Activated CD4-positive, CD25-positive, alpha-beta regulatory T cell treated with anti-CD3 and anti-CD28 coated beads, Interleukin-2, amount 50 U/mL, for 72 hours (primary cell): Measurements from ENCODE around the gene SLC25A42.
"Not testable (repeated sequence)": the region's sequence is repeated elsewhere in the genome, so short reads cannot be mapped to it uniquely, and the experiment has no call there.

ENCODE experiments used
- DNase-seq: peaks from one replicate; pipeline ENCODE4 v3.0.0; 2021

Gene SLC25A42, protein sequence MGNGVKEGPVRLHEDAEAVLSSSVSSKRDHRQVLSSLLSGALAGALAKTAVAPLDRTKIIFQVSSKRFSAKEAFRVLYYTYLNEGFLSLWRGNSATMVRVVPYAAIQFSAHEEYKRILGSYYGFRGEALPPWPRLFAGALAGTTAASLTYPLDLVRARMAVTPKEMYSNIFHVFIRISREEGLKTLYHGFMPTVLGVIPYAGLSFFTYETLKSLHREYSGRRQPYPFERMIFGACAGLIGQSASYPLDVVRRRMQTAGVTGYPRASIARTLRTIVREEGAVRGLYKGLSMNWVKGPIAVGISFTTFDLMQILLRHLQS

DNA sequence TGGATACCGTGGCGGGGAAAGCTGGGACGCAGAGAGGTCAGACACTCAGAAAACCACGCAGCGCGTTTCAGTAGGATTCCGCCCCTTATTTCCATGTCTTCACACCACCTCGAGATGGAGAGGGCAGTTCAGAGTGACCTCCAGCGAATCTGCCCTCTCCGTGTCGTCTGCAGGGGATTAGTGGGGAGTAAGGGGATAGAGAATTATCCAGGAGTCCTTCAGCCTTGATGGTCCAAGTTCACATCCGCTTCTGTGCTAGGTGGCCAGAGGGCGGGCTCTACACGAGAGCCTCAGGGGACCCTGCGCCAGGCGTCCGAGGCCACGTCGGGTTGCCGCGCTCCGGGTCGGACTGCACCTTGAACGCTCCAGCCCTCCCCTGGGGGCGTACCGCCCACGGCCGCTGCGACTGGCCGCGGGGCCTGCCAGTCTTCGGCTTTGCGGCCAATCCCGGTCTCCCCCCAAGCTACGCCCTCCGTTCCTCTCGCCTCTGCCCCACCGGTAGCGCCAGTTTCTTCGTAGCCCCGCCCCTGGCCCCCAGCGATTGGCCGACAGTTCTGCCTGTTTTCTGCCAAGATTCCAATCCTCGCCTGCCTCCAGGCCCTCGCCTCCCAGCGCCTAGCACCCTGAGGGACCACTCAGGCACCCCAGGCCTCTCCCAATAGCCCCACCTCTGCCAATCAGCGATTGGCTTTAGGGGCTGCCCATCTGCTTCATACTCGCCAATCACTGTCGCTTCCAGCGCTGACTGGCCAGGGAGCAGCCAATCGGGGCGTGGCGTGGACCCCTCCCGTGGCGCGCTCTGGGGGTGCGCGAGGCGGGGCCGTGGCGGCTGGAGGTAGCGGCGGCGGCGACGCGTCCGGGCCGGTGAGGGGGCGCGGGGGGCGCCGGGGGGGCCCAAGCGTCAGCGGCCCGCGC is at the start of gene SLC25A42:
SLC25A42 (plus strand) TSS at position 812 of the 915 bp plus-strand sequence. CDS start 32,131 bp downstream, outside the sequence.
- DNase-seq: peak; percentile 98

DNA sequence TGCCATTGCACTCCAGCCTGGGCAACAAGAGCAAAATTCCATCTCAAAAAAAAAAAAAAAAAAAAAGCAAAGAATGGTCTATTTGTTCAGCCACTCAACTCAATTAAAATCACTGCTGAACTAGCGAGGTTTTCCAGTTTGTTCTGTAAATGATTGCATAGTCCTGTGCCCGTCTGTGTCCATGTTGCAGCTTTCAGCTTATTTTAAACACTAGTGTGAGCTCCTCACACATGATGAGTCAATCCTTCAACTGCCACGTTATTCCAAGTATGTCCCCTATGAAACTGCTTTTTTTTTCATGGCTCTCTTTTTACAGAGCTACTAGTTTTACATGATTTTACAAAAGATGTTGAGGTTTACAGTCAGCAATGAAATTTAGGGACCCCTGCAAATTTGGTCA is 42.7 kb upstream of the SLC25A42 start:
- DNase-seq: no peak

DNA sequence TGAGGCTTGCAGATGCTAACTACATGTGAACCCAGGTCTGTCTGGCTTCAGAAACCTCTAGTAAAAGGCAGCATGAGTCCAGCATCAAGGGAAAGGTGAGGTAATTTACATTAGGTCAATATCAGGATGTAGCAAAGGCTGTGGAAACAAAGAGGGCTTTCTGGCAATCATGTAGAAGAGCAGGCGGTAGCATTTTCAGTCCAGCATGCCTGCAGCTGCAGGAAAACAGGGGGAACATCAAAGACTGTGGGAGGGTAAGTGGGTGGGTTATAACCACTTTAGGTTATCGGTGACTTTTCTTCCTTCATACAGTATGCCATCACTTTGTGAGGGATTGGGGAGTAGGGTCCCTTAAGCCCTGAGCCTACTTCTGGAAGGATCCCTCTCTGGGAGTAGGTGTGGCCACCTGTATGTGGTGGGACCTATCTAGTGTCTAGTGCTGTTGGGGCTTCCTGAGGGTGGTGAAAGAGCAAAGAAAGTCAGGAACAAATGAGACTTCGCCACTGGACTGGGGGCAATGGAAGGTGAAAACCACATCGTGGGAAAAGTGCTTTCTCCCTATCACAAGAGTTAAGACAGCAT is 41.3 kb upstream of the SLC25A42 start:
- DNase-seq: no peak

DNA sequence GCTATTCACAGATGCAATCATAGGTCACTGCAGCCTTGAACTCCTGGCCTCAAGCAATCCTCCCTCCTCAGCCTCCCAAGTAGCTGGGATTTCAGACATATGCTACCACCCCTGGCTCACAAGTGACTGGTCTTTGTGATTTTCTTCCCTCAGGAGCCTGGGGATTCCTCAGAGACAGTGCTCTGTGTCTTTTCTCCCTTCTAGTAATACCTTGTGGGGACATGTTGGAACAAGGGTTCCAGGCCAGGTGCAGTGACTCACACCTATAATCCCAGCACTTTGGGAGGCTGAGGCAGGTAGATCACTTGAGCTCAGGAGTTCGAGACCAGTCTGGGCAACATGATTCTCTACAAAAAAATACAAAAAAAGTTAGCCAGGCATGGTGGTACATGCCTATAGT is 40.4 kb upstream of the SLC25A42 start:
- not testable (repeated sequence) for DNase-seq

DNA sequence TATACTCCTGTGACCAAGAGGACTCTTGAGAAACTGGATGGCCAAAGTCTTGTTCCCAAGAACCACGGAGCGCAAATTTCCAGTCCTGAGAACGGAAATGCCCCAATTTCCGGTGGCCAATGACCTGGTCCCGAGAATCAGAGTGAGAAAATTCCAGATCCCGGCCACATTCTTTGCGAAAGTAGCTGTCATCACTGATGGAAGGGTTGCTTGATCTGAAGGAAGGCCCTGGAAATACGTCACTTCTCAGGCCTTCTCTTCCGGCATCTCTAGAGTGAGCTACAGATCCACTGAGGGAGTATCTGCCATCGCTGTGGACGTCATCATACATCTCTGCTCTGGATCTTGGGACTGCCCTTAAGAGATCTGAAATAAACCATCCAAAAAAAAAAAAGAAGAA is 37.9 kb upstream of the SLC25A42 start:
- no peak for DNase-seq

DNA sequence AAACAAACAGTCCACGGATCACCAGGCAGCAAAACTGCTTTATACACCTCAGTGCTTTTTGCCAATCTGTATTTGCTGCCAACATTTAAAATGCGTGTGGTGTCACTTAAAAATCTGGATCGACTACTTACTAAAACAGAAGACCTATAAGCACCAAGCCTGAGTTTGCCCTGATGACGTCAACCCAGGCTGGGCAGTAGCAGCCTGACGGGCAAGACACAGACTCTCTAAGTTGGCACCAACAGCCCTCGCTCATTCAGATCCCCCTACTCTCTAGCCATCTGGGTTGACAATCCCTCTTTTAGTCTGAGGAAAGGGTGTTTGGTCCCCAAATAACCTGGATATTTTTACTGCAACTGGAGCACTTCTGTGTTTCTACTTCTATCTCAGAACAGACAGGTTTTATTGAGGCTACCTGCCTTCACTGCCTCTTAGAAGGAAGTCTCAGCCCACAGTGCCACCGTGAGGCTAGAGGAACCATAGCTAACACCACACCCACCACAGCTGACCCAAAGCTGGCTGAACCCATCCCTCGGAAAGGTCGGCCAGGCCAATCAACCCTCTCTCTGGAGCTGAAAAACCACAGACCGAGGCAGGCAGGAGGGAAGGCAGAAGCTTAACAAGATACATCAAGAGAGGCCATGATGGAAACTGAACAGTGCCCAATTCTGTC is 37.4 kb upstream of the SLC25A42 start:
- DNase-seq: no peak

DNA sequence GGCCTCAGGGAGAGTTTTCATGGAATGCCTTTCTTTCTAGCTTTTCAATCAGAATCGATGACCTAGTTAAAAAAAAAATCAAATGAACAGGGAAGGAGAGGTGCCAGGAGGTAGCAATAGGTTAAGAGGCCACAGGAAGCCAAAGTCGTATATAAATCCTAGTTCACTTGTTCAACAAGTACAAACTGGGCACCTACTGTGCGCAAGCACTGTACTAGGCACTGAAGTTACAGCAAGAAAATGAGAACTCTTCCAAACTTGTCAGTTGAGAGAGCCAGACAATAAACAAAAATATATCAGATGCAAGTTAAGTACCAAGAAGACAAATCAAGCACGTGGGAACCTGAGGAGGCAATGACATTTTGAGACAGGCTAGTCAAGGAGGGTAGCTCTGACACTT is 36.6 kb upstream of the SLC25A42 start:
- DNase-seq: no peak

DNA sequence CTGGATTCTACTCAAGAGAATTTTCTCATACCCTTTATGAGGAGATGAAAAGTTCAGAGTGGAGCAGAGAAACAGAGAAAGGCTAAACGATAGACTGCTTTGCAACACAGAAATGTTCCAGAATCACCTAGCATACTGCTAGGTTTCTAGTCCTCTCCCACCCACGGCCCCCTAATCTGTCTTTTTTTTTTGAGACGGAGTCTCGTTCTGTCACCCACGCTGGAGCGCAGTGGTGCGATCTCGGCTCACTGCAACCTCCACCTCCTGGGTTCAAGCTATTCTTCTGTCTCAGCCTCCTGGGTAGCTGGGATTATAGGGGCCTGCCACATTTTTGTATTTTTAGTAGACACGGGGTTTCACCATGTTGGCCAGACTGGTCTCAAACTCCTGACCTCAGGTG is 35.3 kb upstream of the SLC25A42 start:
- no peak for DNase-seq

DNA sequence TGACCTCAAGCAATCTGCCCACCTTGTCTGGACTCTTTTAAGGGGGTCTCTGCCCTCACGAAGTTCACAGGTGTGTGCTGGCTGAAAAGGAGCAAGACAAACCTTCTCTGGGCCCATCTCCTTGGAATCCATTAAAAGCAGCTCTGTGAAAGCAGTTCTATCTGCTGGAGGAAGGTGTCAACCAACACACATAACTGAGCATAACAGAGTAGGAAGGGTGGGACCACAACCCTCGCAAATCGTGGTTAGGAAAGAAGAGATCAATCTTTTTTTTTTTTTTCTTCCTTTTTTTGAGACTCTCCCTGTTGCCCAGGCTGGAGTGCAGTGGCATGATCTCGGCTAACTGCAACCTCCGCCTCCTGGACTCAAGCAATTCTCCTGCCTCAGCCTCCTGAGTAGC is 31.9 kb upstream of the SLC25A42 start:
- no peak for DNase-seq

DNA sequence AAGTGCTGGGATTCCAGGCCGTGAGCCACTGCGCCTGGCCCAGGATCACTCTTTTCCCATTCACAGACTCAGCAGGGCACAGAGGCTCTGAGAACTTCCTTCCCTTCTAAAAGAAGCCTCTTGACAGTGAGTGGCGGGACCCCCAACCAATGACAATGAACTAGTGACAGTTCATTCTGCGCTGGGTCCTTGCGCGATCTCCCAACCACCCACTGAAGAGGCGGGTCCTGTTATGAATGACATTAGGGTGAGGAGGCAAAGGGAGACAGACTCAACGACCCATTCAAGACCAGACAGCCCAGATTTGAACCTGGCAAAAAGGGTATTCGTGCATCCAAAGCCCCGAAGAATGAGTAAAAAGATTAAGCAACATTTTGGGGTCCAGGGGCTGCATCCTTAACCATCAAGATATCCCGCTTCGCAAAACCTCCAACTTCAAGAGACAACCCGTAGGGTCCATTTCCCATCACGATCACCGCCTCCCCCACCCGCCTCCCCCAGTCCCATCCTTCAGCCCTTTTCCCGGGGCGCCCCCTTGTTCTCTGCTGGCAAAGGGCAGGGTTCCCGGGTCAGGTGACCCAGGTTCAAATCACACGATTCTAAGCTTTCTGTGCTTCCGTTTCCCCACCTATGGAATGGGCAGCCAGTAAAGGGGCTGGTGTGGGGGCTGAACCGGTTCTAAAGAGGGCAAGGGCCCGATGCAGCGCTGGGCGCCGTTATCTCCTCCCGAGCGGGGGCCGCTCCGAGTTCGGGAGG is 31.2 kb upstream of the SLC25A42 start:
- DNase-seq: peak; percentile 54

DNA sequence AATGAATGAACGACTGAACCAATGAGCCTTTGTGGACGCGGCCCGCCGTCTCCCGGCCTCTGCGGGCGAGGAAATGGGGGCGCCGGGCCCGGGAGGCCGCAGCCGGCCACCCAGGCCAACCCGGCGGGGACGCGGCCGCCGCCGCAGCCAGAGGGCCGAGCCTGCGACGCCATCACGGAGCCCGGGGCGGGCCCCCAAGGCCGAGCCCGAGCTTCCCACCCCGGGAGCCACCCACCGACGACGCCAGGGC is 30.7 kb upstream of the SLC25A42 start:
- DNase-seq: no peak

DNA sequence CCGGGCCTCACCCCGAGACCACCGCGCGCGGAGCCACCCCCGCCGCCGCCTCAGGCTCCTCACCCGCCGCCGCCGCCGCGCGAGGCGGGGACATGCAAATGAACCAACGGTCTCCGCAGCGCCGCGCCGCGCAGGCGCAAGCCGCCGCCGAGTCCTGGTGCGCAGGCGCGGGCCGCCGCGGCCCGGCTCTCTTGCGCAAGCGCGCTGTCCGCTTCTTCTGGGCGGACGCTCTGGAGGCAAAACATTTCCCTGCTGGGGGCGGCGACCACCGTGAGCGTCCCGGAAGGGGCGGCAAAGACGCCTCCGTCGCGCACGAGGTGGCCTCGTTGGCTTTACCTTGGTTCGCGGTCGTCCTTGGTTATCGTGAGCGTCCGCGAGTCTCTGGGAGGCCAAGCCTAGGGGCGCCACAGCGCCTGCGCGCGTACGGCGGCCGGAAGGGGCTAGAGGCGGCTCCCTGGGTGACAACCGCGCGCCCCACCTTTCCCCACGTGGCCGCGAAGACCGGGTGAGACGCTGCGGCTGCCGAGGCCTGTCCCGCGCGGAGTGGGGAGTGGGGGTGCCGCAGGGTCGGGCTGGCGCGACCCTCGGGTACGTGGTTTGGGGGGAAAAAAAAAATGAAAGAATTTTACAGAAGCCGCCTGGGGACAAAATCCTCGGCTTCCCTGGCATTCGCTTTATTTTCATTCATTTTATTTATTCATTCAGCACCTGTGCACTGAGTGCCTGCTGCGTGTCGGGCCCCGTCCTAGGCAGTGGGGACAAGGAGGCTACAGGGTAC is 30.2 kb upstream of the SLC25A42 start, which contains the start of the genes ARMC6 and SUGP2:
ARMC6 (plus strand) TSS at position 178 of the 778 bp plus-strand sequence. CDS start 607 bp downstream, outside the sequence.
SUGP2 (minus strand) TSS at position 92 of the 778 bp plus-strand sequence. CDS start 2,446 bp downstream, outside the sequence.
- peak; percentile 89 for DNase-seq

DNA sequence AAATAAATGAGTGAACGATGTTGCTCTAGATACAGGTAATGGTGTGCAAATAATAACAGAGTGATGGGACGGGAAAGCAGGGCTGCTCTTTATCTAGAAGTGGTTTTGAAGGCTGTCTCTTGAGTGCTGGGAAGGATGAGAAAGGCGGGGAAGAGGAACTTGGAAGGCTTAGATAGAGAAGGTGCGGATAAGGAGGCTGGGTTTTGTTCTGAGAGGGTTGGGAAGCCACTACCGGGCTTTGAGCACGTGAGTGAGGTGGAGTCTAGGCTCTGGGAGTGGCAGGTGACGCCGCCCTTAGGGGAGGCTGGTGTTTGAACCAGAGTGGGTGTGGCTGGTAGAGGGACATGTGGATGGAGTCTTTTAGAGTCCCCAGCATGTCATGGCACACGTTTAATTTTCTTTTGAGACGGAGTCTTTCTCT is 29.6 kb upstream of the SLC25A42 start:
- DNase-seq: peak; percentile 68

DNA sequence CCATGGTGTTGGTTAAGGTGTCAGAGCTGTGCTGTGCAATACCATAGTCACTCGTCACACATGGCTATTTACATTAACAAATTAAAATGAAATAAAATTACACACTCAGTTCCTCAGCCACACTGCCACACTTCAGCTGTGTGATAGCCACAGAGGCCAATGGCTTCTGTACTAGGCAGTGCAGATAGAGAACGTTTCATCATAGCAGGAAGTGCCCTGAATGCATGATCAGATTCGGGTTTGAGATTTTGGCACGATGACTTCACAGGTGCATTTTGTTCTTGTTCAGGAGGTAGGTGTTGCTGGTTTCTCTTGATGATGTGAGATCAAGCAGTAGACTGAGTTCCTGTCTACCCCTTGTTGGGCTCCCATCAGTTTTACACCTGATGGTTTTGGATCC is 23.9 kb upstream of the SLC25A42 start:
- DNase-seq: no peak

DNA sequence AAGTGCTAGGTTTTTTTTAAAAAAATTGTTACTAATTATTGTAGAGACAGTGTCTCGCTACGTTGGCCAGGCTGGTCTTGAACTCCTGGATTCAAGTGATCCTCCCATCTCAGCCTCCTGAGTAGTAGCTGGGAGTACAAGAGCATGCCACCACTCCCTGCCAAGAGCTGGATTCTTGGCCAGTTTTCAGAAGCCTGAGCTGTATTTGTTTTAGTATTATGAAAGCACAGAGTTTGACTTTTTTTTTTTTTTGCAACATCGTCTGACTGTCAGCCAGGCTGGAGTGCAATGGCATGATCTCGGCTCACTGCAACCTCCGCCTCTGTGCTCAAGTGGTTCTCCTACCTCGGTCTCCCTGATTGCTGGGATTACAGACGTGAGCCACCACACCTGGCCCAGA is 23.4 kb upstream of the SLC25A42 start:
- no peak for DNase-seq

DNA sequence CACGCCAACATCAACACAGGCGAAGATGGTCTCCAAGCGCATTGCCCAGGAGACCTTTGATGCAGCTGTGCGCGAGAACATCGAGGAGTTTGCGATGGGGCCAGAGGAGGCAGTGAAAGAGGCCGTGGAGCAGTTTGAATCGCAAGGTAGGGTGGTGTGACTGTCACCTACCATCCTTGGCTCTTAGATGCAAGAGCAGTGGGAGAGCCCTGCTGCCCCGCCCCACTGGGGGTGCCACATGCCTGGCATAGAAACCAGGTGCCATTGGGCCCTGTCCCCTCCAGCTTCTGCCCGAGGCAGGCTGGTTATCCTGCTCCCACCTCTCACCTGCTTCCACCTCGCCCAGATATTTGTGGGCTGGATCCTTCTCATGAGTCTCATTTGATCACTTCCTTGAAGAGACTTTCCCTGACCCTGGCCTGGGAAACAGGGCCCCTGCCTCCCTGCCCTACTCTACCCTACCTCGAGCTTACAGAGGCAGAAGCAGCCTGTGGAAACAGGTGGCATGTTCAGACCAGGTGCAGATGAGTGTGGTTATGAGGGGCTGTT is 21.0 kb upstream of the SLC25A42 start:
- DNase-seq: no peak

DNA sequence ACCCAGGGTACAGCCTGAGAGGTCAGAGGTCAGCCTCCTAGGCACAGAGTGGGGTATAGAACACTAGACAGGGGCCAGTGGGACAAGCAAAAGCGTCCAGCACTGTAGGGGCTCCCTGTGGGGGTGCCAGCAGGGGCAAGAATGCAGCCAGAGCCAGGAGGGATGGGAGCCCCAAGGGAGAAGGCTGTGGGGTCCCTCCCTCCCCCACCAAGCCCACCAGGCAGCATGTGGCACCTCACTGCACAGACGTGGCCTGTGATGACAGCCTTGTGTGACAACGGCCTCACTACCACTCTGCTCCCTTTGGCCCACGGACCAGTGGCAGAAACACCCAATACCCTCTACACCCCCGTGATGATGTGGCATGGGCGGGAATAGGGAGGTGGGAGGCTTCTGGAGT is 20.3 kb upstream of the SLC25A42 start:
- DNase-seq: no peak

DNA sequence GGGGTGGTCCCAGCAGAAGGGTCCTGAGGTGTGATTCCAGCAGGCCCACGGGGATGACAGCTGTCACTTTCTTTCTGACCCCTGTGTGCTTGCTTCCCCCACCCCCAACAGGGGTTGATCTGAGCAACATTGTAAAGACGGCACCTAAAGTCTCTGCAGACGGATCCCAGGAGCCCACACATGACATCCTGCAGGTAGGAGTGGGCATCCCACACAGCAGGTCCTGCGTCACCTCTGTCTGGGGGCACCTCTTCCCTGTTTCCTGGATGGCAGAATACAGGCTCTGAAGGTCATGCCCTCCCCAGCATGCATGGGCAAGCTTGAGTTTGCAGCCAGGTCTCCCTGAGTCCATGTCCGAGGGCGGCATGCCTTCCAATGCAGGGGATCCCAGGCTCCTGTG is 19.9 kb upstream of the SLC25A42 start:
- no peak for DNase-seq

DNA sequence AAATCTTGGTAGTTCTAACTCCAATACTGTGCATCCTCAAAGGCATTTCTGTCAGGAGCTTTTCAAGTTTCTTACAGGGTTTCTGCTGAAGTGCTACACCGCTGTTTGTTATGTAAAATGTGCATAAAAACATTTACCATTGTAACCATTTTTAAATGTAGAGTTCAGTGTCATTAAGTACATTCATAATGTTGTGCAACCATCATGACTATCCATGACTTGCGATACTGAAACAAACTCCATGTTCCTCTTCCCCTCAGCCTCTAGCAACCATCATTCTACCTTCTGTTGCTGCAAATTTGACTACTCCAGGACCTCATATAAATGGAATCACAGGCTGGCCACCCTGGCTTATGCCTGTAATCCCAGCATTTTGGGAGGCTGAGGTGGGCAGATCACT is 14.4 kb upstream of the SLC25A42 start:
- no peak for DNase-seq

DNA sequence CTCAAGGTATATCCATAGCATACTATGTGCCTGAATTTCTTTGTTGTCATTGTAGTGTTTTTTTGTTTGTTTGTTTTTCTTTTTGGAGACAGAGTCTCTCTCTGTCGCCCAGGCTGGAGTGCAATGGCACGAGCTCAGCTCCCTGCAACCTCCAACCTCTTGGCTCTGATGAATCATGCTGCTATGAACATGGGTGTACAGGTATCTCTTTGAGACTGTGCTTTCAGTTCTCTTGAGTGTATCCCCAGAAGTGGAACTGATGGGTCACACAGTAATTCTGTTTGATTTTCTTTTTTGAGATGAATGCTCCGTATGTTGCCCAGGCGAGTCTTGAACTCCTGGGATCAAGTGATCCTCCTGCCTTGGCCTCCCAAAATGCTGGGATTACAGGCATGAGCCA is 13.7 kb upstream of the SLC25A42 start:
- DNase-seq: no peak

DNA sequence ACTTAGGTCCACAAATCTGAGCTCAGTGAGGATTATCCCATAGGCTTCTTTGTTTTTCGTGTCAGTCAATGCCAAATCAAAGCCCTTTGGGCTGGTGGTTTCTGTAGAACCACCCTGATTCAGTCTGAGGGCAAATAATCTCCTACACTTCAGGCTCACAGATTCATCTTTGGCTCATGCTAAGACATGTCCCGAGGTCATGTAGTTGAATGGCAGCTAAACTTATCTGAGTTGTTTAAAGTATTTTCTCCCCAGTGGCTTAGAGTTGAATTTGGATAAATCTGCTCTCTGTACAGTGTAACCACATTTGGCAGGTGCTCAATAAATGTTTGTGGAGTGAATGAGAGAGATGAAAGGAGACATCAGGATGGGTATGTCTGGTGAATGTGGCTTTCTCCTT is 13.1 kb upstream of the SLC25A42 start:
- no peak for DNase-seq
